Fibroblast of lung (primary cell): Measurements from ENCODE around the gene KCNH1. TPM values are rescaled to one million over a fixed set of nuclear protein-coding genes. Genes with fewer than 3 reads are reported as not detected.

Source experiments
- DNase-seq, 2 donors: peaks; one replicate each; pipeline versions ENCODE4 v3.0.0 to v3.0.0-alpha.2; 2010; ENCODE audit warnings: low read depth in 2 of 2
- H2AFZ ChIP-seq: 2 replicates; pipeline ENCODE4 v1.5.1; 2012; ENCODE audit warnings: low read length, control low read depth, inconsistent platforms
- H3K27ac ChIP-seq: 2 replicates; pipeline ENCODE4 v1.5.1; 2011; ENCODE audit warnings: low read length, control low read depth; ENCODE audit not compliant: insufficient read depth
- H3K27me3 ChIP-seq: 2 replicates; pipeline ENCODE4 v1.5.1; 2011; ENCODE audit warnings: mild to moderate bottlenecking, low read length; ENCODE audit not compliant: control insufficient read depth, insufficient read depth
- H3K36me3 ChIP-seq: 2 replicates; pipeline ENCODE4 v1.5.1; 2011; ENCODE audit warnings: low read length; ENCODE audit not compliant: control insufficient read depth, insufficient read depth
- H3K4me1 ChIP-seq: 2 replicates; pipeline ENCODE4 v1.5.1; 2011; ENCODE audit warnings: low read length; ENCODE audit not compliant: control insufficient read depth, insufficient read depth; ENCODE audit errors: extremely low read depth
- H3K4me2 ChIP-seq: 2 replicates; pipeline ENCODE4 v1.5.1; 2011; ENCODE audit warnings: low read length, control low read depth; ENCODE audit not compliant: insufficient read depth; ENCODE audit errors: extremely low read depth
- H3K4me3 ChIP-seq, 4 experiments: fragments of 200-600 bp in 1 of 4; sonication (generic) in 1 of 4; replicated peaks in 1 of 4; 2 replicates each; pipeline ENCODE4 v1.5.1; 2011 to 2016; ENCODE audit warnings: low read length in 4 of 4, low read depth in 3 of 4, mild to moderate bottlenecking in 3 of 4, control low read depth in 2 of 4, inconsistent platforms in 1 of 4, mixed read lengths in 1 of 4; ENCODE audit not compliant: insufficient read depth in 1 of 4; ENCODE audit errors: control extremely low read depth in 1 of 4
- H3K79me2 ChIP-seq: 2 replicates; pipeline ENCODE4 v1.5.1; 2012; ENCODE audit warnings: mild to moderate bottlenecking, low read length, inconsistent platforms; ENCODE audit not compliant: control insufficient read depth, insufficient read depth
- H3K9ac ChIP-seq: 2 replicates; pipeline ENCODE4 v1.5.1; 2011; ENCODE audit warnings: mild to moderate bottlenecking, low read length, control low read depth; ENCODE audit not compliant: insufficient read depth
- H3K9me3 ChIP-seq: 2 replicates; pipeline ENCODE4 v1.5.1; 2012; ENCODE audit warnings: low read depth, low read length; ENCODE audit not compliant: control insufficient read depth, insufficient read depth
- H4K20me1 ChIP-seq: 2 replicates; pipeline ENCODE4 v1.5.1; 2011; ENCODE audit warnings: low read length; ENCODE audit not compliant: control insufficient read depth, insufficient read depth; ENCODE audit errors: extremely low read depth
- EZH2 ChIP-seq: IDR thresholded peaks from 2 replicates; pipeline ENCODE4 v1.5.1; 2012; ENCODE audit warnings: low read length, control low read depth, mild to moderate bottlenecking; ENCODE audit errors: missing control alignments
- polyA plus RNA-seq, 2 donors: library from polyadenylated mRNA; depleted of rRNA in 1 of 2; stranded (reverse) in 1 of 2; unstranded in 1 of 2; fragments of >200 nt; gene quantifications; 2 replicates each; pipeline ENCODE4 v1.2.1, GENCODE V29; 2011 to 2012; ENCODE audit warnings: missing spikeins in 1 of 2
- total RNA-seq: library from RNA; depleted of rRNA; stranded (reverse); fragments of >200 nt; gene quantifications from 2 replicates; pipeline ENCODE4 v1.2.1, GENCODE V29; 2014
- TF ChIP-seq, protein P1 (sequence below), 2 donors: IDR thresholded peaks in 1 of 2; conservative IDR thresholded peaks in 1 of 2; 1 replicate in 1 of 2; 2 replicates in 1 of 2; pipeline ENCODE4 v1.5.1; 2011 to 2012; ENCODE audit warnings: low read length in 2 of 2, control low read depth in 1 of 2, inconsistent platforms in 1 of 2, low read depth in 1 of 2, mild to moderate bottlenecking in 1 of 2

Gene KCNH1
- total and polyA plus RNA-seq, 2 donors (not counting 1 experiment from before 2014, with no cell fraction given): 0.17 to 1.5 TPM

DNA sequence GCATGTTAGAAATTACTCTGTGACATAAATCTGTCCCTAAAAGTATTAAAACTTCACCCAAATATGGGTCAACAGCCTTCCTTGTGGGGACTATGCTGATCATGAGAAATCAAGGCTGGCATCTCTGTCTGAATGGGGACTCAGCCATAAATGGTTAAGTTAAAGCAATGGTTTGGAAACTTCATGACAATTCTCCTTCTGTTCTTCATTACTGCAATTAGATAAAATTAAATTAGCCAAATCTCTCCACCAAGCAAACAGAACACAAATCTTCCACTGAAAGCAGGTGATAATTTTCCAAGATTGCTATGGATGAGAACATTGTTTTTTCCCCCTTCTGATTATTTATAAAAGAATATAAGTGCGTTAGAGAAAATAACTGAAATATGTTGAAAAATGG is 346.1 kb downstream of the KCNH1 start:
- Histone ChIP-seq H3K9ac (no peak overlapping the region), H4K20me1 (no peaks in the 10 kb centered on the region), H3K79me2 (no peaks in the 10 kb centered on the region), H3K27me3 (no peaks in the 10 kb centered on the region), H3K4me2 (no peak overlapping the region), H3K4me1 (no peaks in the 10 kb centered on the region), H2AFZ (no peak overlapping the region), H3K4me3 (no peak overlapping the region), H3K27ac (no peak overlapping the region), H3K9me3 (no peaks in the 10 kb centered on the region), H3K36me3 (no peaks in the 10 kb centered on the region)
- no peak for DNase-seq
- TF ChIP-seq, protein P1, sequence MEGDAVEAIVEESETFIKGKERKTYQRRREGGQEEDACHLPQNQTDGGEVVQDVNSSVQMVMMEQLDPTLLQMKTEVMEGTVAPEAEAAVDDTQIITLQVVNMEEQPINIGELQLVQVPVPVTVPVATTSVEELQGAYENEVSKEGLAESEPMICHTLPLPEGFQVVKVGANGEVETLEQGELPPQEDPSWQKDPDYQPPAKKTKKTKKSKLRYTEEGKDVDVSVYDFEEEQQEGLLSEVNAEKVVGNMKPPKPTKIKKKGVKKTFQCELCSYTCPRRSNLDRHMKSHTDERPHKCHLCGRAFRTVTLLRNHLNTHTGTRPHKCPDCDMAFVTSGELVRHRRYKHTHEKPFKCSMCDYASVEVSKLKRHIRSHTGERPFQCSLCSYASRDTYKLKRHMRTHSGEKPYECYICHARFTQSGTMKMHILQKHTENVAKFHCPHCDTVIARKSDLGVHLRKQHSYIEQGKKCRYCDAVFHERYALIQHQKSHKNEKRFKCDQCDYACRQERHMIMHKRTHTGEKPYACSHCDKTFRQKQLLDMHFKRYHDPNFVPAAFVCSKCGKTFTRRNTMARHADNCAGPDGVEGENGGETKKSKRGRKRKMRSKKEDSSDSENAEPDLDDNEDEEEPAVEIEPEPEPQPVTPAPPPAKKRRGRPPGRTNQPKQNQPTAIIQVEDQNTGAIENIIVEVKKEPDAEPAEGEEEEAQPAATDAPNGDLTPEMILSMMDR (conservative IDR thresholded peaks at IDR 0.05 in 1 of 2, IDR thresholded peaks at IDR 0.05 in 1 of 2; ENCODE audit: low read depth in 1 of 2, low read length in 2 of 2): no peak
- no peak for TF ChIP-seq EZH2

DNA sequence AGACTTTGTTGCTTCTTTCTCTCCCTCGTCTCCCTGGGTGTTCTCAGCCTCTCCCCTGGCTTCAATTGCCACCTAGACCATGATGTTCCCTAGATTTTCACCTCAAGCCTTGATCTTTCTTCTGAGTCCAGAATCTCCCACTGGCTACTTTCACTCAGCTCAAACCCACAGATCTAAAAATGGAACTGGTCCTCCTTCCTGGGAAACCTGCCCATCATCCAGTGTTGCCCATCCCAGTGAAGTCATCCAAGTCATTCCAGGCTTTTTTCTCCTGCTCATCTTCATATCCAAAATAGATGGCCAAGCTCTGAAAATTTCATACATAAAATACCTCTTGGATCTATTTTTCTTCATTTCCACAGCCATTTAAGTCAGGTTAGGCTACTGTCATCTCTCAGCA is 347.4 kb downstream of the KCNH1 start:
- H3K79me2 ChIP-seq: no peaks in the 10 kb centered on the region
- TF ChIP-seq, protein P1 (conservative IDR thresholded peaks at IDR 0.05 in 1 of 2, IDR thresholded peaks at IDR 0.05 in 1 of 2; ENCODE audit: low read depth in 1 of 2, low read length in 2 of 2): no peak
- TF ChIP-seq EZH2: no peak
- DNase-seq: no peak
- H2AFZ ChIP-seq: no peak overlapping the region
- H3K27me3 ChIP-seq: no peaks in the 10 kb centered on the region
- no peaks in the 10 kb centered on the region for H4K20me1 ChIP-seq
- no peak overlapping the region for H3K4me3 ChIP-seq
- H3K36me3 ChIP-seq: no peaks in the 10 kb centered on the region
- no peak overlapping the region for H3K27ac ChIP-seq
- H3K9ac ChIP-seq: no peak overlapping the region
- H3K4me1 ChIP-seq: no peaks in the 10 kb centered on the region
- H3K4me2 ChIP-seq: no peak overlapping the region
- H3K9me3 ChIP-seq: no peaks in the 10 kb centered on the region

DNA sequence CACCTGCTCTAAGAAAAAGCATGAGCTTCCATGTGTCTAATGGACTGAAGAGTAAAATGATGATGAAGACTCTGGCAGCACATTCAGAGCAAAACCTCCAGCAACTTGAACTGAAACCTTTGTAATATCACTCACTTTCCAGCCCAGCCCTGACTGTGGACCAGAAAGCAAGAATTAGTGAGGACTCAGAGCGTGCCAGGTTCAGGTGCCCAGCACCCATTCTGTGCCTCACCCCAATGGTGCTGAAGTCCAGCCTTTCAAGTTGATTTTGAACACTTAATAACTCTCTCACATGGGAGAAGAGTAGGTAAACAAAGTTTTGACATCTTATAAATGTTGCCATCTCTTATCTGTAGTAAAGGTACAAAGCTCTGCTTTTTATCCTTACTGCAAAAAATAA is 350.0 kb downstream of the KCNH1 start:
- TF ChIP-seq, protein P1 (conservative IDR thresholded peaks at IDR 0.05 in 1 of 2, IDR thresholded peaks at IDR 0.05 in 1 of 2; ENCODE audit: low read depth in 1 of 2, low read length in 2 of 2): no peak
- TF ChIP-seq EZH2: no peak
- no peak for DNase-seq
- H3K27ac ChIP-seq: no peak overlapping the region
- H3K4me2 ChIP-seq: no peak overlapping the region
- no peaks in the 10 kb centered on the region for H3K27me3 ChIP-seq
- no peak overlapping the region for H3K9ac ChIP-seq
- H4K20me1 ChIP-seq: no peaks in the 10 kb centered on the region
- H3K4me3 ChIP-seq: no peak overlapping the region
- no peak overlapping the region for H2AFZ ChIP-seq
- no peaks in the 10 kb centered on the region for H3K9me3 ChIP-seq
- no peaks in the 10 kb centered on the region for H3K4me1 ChIP-seq
- no peaks in the 10 kb centered on the region for H3K79me2 ChIP-seq
- H3K36me3 ChIP-seq: no peaks in the 10 kb centered on the region
